Measurements from ENCODE around the gene INPP5A. TPM values are rescaled to one million over a fixed set of nuclear protein-coding genes. Genes with fewer than 3 reads are reported as not detected.

Gene INPP5A
- total RNA-seq, 2 experiments from 2014 or later, result 4.8 to 4.9 TPM

GRCh38 chr10:132515811-132516726 is 21.5 kb upstream of the INPP5A start:
- ChIA-PET CTCF (no interaction called here), POLR2A (no interaction called here)

- CTCF ChIA-PET, result no interaction called here
- POLR2A ChIA-PET, result no interaction called here
Observed at GRCh38 chr10:132516771-132517725, 20.5 kb upstream of the INPP5A start.

- ChIA-PET POLR2A (no interaction called here), CTCF (no interaction called here)
Observed at GRCh38 chr10:132517951-132518521, 19.6 kb upstream of the INPP5A start.

DNA sequence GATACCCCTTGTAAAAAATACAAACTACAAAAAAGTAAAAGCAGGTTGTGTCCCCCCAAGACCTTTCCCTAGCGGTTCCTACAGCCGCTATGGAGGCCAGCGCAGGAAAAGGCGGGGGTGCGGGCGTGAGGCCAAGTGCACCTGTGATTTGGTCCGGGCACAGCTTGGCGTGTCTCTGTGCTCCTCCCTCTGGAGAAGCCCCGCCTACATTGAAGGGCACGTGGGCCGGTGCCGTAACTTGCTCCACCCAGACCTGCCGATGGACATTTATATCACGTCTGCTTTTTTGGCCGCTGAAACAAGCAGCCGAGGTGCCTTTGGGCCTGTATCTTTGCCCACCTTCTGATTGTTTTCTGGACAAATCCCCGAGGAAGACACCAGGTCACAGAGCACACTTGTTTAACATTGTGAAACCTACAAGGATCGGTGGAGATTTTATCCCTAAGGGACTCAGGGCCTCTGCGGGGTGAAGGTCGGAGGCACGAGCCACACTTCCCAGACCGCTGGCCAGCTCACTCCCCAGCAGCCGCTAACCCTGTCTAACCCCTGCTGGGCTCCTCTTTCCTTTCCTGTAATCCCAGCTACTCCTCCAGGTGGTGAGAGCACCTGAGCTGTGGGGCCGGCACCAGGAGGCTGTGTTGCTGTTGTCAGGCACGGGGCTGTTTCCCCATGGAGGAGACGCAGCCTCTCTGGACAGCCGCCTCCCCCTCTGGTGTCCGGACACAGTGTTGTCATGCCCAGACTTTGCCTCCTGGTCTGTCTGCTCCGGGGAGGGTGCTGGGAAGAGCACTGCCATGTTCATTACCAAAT is 18.8 kb upstream of the INPP5A start:
- ChIA-PET CTCF (interaction anchor here (0.7 kb wide), 1 partner anchor 12 kb away, joined by 3 read pairs; no protein-coding TSS in a partner anchor), POLR2A (no interaction called here)

- ChIA-PET POLR2A (no interaction called here), CTCF (no interaction called here)
Observed at GRCh38 chr10:132519382-132520176, 18.0 kb upstream of the INPP5A start.

GRCh38 chr10:132520177-132520811 is 17.3 kb upstream of the INPP5A start:
- ChIA-PET POLR2A (no interaction called here), CTCF (interaction anchor here (1.1 kb wide), 1 partner anchor 23 kb away, joined by 3 read pairs; no protein-coding TSS in a partner anchor)

GRCh38 chr10:132521041-132521465 is 16.5 kb upstream of the INPP5A start:
- CTCF ChIA-PET, result interaction anchor here (1.1 kb wide), 1 partner anchor 23 kb away, joined by 3 read pairs; no protein-coding TSS in a partner anchor

GRCh38 chr10:132521466-132522102 is 16.0 kb upstream of the INPP5A start:
- CTCF ChIA-PET, result interaction anchor here (1.1 kb wide), 1 partner anchor 24 kb away, joined by 3 read pairs; no protein-coding TSS in a partner anchor
- POLR2A ChIA-PET, result no interaction called here

More at GRCh38 chr10:132521041-132521465, 16.5 kb upstream of the INPP5A start:
- POLR2A ChIA-PET, result no interaction called here

GRCh38 chr10:132522521-132523411 is 14.8 kb upstream of the INPP5A start:
- ChIA-PET POLR2A (no interaction called here), CTCF (no interaction called here)

GRCh38 chr10:132523561-132524442 is 13.8 kb upstream of the INPP5A start:
- CTCF ChIA-PET, result no interaction called here
- POLR2A ChIA-PET, result no interaction called here

GRCh38 chr10:132524443-132525285 is 12.9 kb upstream of the INPP5A start:
- CTCF ChIA-PET, result no interaction called here
- POLR2A ChIA-PET, result no interaction called here

DNA sequence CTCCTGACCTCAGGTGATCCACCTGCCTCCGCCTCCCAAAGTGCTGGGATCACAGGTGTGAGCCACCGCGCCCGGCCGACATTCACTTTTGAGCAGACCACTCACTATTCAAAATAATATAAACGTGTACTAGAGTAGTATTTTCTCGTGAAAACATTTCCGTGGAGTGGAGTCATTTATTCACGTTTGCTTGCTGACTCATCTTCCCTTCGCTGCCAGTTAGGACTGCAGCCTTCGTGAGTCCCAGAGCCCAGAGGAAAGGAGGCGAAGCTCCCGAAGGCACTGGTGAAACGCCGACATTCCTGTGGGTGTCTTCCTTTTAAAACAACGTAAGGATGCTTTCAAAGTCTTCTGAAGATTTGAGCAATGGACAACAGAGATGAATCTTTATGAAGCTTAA is 10.9 kb upstream of the INPP5A start:
- ChIA-PET POLR2A (interaction anchor here (0.7 kb wide), 1 partner anchor 10 kb away, joined by 4 read pairs; no protein-coding TSS in a partner anchor), CTCF (no interaction called here)

DNA sequence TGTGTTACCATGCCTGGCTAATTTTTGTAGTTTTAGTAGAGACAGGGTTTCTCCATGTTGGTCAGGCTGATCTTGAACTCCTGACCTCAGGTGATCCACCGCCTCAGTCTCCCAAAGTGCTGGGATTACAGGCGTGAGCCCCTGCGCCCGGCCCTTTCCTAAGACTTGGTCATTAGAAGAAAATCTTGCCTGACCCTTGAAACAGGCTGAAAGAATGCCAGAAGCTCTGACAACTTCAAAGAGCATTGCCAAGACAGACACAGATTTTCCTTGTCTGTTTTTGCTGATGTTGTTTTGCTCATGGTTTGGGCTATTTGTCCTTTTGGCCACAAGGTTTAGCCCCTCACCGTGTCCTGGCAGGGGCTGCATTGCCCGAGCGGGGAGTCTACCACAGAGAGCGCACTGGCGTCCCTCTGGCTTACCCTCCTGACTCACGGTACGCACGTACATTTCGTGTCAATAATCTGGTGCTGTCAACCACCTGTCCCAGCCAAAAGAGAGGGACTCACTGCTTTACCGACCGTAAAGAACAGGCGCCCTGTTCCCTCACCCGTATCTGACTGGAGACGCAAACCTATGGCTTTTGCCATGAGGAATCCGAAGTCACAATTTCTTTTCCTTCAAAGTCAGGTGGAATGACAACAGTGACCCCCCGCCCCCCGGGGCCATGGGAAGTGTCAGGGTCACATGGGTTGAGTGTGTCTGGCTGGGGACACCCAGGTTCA is 10.1 kb upstream of the INPP5A start:
- CTCF ChIA-PET, result no interaction called here
- POLR2A ChIA-PET, result no interaction called here

DNA sequence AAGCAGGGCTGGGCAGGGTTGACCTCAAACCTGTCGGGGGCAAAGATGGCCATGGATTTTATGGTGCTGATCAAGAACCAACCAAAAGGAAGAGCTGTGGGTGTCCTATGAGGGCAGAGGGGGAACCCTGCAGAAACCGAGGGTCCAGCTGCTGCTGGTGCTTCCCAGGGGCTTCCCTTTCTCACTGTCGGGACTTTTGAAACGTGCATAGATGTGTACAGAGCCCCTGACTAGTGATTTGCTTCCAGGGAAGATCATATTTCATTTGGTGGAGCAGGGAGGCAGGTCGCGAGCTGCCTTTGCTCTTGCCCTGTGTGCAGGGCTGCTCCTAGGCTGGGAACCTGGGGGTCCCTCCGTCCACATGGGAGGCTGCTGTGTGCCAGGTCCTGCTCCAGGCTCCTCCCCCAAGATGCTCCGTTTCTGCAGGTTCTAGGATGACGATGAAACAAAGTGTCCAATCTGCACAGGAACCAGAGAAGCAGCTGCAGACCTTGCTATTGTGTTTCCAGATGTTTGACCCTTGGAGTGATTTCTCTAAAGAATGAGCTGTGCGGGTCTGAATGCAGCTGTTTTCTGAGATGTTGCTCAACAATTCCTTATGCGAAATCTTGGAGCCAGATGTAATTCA is 9.4 kb upstream of the INPP5A start:
- CTCF ChIA-PET, result no interaction called here

More for the DNA sequence above, 9.4 kb upstream of the INPP5A start:
- POLR2A ChIA-PET, result no interaction called here

Measured in activated CD8-positive, alpha-beta memory T cell treated with anti-CD3 and anti-CD28 coated beads for 36 hours (primary cell).